WTC11 (cell line): Measurements from ENCODE around the gene KCNIP2.

Experiments used
- CTCF ChIP-seq: fragments of 200-600 bp; IDR thresholded peaks from 2 replicates; pipeline ENCODE4 v1.8.0; 2022; ENCODE audit warnings: antibody characterized with exemption
- E2F4 ChIP-seq: sonication (generic); formaldehyde crosslinking; IDR thresholded peaks from 2 replicates; pipeline ENCODE4 v1.8.1; 2022; ENCODE audit warnings: low read depth, mild to moderate bottlenecking, moderate library complexity, missing genetic modification reagents, borderline replicate concordance
- FOXK1 ChIP-seq: sonication (generic); formaldehyde crosslinking; IDR thresholded peaks from 2 replicates; pipeline ENCODE4 v1.8.0; 2022; ENCODE audit warnings: mild to moderate bottlenecking, moderate library complexity, missing genetic modification reagents
- GRHL2 ChIP-seq: fragments of 250-450 bp; sonication (Bioruptor Pico); IDR thresholded peaks from 2 replicates; pipeline ENCODE4 v1.8.0; 2022; ENCODE audit warnings: mild to moderate bottlenecking, moderate library complexity; ENCODE audit not compliant: insufficient replicate concordance, severe bottlenecking
- JUN ChIP-seq: sonication (generic); formaldehyde crosslinking; IDR thresholded peaks from 2 replicates; pipeline ENCODE4 v1.8.0; 2023; ENCODE audit warnings: mild to moderate bottlenecking, missing genetic modification reagents
- MAX ChIP-seq: sonication (generic); formaldehyde crosslinking; IDR thresholded peaks from 2 replicates; pipeline ENCODE4 v1.8.0; 2022; ENCODE audit warnings: mild to moderate bottlenecking, missing genetic modification reagents
- MYBL2 ChIP-seq: sonication (generic); formaldehyde crosslinking; IDR thresholded peaks from 2 replicates; pipeline ENCODE4 v1.8.1; 2023; ENCODE audit warnings: mild to moderate bottlenecking, moderate library complexity, missing genetic modification reagents
- NR2C2 ChIP-seq: sonication (generic); formaldehyde crosslinking; IDR thresholded peaks from 2 replicates; pipeline ENCODE4 v1.8.0; 2022; ENCODE audit warnings: mild to moderate bottlenecking, missing genetic modification reagents
- SP1 ChIP-seq: sonication (generic); formaldehyde crosslinking; conservative IDR thresholded peaks from 2 replicates; pipeline ENCODE4 v1.8.1; 2022; ENCODE audit warnings: missing genetic modification reagents
- STAT6 ChIP-seq: sonication (generic); formaldehyde crosslinking; conservative IDR thresholded peaks from 2 replicates; pipeline ENCODE4 v1.8.1; 2023; ENCODE audit warnings: mild to moderate bottlenecking, low read depth, missing genetic modification reagents, moderate library complexity
- ZBTB21 ChIP-seq: sonication (generic); formaldehyde crosslinking; IDR thresholded peaks from 2 replicates; pipeline ENCODE4 v1.8.1; 2023; ENCODE audit warnings: mild to moderate bottlenecking, missing genetic modification reagents, borderline replicate concordance
- ZNF232 ChIP-seq: sonication (generic); formaldehyde crosslinking; IDR thresholded peaks from 2 replicates; pipeline ENCODE4 v1.8.0; 2022; ENCODE audit warnings: mild to moderate bottlenecking, missing genetic modification reagents

GRCh38 chr10:101781655-101781983 is 62.0 kb downstream of the KCNIP2 start:
- no peak for TF ChIP-seq STAT6 (CRISPR knock-in tag)
- no peak for TF ChIP-seq CTCF
- TF ChIP-seq FOXK1 (CRISPR knock-in tag): no peak
- TF ChIP-seq MAX: no peak
- TF ChIP-seq MYBL2 (CRISPR knock-in tag): no peak
- no peak for TF ChIP-seq JUN
- no peak for TF ChIP-seq SP1 (CRISPR knock-in tag)
- no peak for TF ChIP-seq ZBTB21 (CRISPR knock-in tag)
- TF ChIP-seq ZNF232 (CRISPR knock-in tag): no peak
- no peak for TF ChIP-seq E2F4
- TF ChIP-seq NR2C2 (CRISPR knock-in tag): no peak
- TF ChIP-seq GRHL2 (CRISPR knock-in tag): no peak
